HG03442 (cell line): ENCODE results near the gene KCTD10.
"Not testable (repeated sequence)": the region's sequence is repeated elsewhere in the genome, so short reads cannot be mapped to it uniquely, and the experiment has no call there.

Experiments
- ATAC-seq: cut with Tn5 transposase; IDR thresholded peaks from one replicate; pipeline ENCODE4 v1.9.1; 2021; ENCODE audit warnings: mild to moderate bottlenecking, moderate library complexity; ENCODE audit not compliant: unreplicated experiment

Gene KCTD10

GRCh38 chr12:109422251-109422650, 54.8 kb downstream of the KCTD10 start:
- no peak for ATAC-seq

DNA sequence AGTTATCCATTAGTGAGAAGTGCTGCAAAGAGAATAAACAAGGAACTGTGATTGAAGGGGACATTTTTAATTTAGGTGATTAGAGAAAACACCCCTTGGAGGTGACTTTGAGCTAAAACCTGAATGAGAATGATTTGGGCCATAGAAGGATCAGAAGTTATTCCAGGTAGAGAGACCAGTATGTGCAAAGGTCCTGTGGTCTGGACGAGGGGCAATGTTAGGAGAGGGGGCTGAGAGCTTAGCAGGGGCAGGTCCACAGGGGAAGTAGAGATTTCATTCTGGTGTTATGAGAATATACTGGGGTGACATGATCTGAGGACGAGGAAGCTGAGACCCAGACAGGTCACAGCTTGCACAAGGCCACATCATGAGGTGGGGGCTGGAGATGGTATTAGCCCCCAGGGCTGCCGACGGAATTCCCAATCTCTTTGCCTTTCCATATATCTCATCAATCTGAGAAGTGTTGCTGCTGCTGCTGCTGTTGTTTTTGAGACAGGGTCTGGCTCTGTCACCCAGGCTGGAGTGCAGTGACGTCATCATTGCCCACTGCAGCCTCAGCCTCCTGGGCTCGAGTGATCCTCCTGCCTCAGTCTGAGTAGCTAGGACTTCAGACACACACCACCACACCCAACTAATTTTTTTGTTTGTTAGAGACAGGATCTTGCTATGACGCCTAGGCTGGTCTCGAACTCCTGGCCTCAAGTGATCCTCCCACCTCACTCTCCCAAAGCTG, 55.6 kb downstream of the KCTD10 start:
- no peak for ATAC-seq

- no peak for ATAC-seq
Observed at GRCh38 chr12:109418848-109419480, 58.1 kb downstream of the KCTD10 start.

GRCh38 chr12:109406147-109406546, 71.0 kb downstream of the KCTD10 start:
- ATAC-seq = not testable (repeated sequence)

DNA sequence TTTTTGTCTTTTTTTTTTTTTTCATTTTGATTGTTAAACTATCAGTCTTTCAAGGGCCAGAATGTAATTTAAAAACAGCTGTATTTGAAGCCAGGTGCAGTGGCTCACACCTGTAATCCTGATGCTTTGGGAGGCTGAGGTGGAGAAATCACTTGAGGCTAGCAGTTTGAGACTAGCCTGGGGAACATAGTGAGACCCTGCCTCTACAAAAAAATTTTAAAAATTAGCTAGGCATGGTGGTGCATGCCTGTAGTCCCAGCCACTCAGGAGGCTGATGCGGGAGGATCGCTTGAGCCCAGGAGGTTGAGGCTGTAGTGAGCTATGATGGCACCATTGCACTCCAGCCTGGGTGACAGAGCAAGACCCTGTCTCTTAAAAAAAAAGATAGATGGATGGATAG, 72.3 kb downstream of the KCTD10 start:
- not testable (repeated sequence) for ATAC-seq
